Fibroblast of skin of left quadriceps (primary cell): ENCODE measurements around the gene LTBP2.

ENCODE experiments used
- DNase-seq, 2 experiments: peaks; one replicate each; pipeline ENCODE4 v3.0.0-alpha.2; 2013; ENCODE audit warnings: low read depth in 2 of 2

LTBP2 gene

GRCh38 chr14:74611650-74612349 lies at the start of gene LTBP2:
LTBP2 (minus strand) TSS chr14:74612237; CDS start chr14:74611944, 293 bp downstream.
- DNase-seq, result no peak

DNA sequence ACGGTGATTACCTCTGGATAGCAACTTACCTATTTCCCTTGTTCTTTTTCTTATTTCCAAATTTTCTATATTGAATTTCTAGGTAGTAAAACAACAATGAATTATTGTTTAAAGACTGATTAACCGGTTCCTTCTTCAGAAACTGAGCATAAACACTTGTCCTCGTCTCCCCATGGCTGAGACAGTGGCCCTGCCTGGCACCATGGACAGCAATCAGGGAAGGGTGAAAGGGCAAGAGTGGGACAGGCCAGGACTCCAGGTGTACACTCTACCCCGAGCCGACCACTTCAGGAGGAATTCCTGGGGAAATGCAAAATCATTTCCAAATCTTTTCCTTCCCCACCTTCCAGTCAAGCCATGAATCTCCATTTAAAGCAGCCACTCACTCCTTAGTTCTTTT lies 48.8 kb upstream of the LTBP2 start:
- no peak for DNase-seq

DNA sequence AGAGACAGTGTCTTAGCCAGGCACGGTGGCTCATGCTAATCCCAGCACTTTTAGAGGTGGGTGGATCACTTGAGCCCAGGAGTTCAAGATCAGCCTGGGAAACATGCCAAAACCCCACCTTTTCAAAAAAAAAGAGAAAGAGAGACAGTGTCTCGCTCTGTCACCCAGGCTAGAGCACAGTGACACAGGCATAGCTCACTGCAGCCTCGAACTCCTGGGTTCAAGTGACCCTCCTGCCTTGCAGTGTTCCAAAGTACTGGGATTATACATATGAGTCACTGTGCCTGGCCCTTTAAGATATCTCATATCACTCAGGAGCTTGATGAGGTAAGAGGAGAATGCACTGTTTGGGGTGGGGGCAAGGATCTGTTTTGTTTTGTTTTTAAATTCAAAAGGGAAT lies 48.1 kb upstream of the LTBP2 start:
- no peak for DNase-seq

DNA sequence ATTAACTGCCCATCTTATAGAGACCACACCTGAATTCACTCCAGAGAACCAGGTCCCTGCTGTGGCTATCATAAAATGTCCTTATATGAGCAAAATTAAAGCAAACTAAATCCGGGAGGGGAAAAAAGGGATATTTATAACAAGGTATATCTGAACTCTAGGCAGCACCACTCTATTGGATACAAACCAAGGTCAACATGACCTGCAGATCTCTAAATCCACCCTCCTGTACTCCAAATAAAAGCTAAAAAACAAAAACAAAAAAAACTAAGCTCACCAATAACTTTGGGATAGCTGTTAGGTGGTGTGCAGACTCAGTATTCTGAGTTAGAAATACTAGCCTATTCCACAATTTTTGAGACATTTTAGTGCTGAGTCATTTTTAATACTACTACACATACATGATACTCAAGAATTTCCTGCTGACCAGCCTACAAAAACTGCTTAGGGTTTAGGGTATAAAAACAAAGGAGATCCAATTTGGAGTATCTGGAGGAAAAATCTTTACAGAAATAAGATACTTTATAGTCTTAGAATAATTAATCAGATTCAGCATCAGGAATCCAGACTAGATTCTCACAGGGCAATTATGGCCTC lies 46.6 kb upstream of the LTBP2 start:
- peak; percentile 52 to 57 for DNase-seq

GRCh38 chr14:74656964-74657363 lies 44.9 kb upstream of the LTBP2 start:
- DNase-seq, result no peak

GRCh38 chr14:74655599-74656395 lies 43.8 kb upstream of the LTBP2 start:
- DNase-seq, result peak; percentile 67 to 71

DNA sequence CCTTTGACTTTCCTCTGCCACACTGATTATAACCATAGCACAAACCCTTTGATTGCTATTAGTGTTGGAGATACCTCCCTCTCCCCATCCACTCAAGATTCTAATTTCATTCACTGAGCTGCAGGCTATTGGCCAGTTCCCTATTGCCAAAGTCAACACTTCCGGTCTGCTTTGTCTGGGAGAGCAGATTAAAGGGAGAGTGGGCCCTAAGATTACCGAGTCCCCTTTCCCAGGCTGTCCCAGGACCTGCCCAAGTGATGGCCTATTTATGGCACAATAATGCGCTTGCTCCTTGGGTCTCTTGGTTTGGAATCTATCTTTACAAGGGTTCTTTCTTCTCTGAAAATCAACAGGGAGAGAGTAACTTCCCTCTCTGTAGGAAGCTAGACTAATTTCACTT lies 42.9 kb upstream of the LTBP2 start:
- DNase-seq, result no peak

DNA sequence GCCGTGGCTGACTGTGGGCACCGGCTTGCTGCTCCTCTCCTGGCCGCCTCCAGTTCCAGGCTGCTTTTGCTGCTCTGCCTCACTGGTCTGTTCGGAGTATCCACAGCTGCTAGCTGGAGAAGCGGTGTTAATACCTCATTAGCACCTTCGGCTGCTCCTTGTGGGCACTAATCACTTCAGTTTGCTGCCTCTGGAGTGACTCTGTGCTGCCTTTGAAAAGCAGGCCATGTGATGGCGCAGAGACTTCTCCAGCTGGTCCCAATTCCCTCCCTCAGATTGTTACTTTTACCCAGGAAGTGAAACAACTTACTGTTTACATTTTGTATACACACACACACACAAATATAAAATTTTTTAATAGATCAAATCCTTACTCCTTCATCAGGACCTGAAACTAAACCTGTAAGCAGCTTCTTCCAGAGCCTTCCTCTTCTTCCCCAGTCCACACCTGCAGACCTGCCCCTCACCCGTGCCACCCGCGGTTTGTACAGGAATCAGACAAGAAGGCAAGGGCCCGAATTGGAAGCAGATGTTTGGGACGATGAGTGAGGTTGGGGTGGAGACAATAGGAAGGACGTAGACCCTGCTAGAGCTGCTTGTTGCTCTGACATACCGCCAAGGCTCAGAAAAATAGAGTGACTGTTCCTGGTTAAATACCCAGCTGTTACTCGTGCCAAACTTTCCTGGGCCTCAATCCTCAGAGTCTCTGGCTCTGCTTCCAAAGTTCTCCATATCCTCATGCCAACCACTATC lies 41.5 kb upstream of the LTBP2 start:
- DNase-seq, result peak; percentile 75 to 78

GRCh38 chr14:74652541-74652940 lies 40.5 kb upstream of the LTBP2 start:
- DNase-seq, result no peak

DNA sequence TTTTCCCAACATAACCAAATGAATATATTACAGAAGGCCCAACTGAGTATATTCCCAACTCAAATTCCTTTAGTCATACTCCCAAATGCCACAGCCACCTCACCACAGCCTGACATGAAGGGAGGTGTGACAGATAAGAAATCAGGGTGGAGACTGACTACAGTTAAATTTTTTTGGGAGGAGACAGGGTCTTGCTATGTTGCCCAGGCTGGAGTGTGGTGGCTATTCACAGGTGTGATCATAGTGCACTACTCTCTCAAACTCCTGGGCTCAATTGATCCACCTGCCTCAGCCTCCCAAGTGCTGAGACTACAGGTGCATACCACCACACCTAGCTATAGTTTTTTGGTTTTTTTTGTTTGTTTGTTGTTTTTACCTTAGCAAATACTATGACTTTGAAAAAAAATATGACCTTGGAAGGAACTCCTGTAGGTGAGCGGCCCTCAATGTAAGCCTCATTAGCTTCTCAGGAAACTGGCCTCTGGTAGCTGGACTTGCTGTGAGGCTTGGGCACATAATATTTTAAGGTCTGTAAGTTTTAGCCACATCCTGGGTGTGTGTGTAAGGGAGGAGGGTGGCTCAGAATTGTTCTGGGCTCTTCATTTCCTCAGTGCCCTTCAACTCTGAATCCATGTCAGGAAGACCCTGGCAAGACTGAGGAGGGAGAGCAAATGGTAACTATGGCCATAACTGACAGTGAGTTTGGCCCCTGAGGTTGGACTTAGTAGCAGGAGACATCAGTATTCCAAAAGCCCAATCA lies 39.1 kb upstream of the LTBP2 start:
- DNase-seq, result no peak

GRCh38 chr14:74649673-74650072 lies 37.6 kb upstream of the LTBP2 start:
- no peak for DNase-seq

DNA sequence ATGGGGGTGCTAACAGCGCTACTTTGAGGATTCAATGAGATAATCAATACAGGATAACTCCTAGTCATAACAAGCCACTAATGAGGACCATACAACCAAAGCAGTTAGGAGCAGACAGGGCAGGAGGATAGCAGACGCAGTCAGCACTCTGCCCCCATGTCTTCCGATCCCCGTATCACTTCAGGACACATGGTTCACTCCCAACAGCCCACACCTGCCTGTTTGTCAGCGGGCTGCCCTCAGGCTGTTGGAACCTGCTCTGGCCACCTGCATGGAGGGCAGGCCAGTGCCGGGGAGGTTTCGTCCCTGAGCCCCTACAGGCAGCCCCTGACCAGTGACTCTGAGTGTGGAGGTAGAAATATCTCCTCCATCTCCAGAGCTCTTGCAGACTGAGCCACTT lies 37.1 kb upstream of the LTBP2 start:
- DNase-seq, result no peak

DNA sequence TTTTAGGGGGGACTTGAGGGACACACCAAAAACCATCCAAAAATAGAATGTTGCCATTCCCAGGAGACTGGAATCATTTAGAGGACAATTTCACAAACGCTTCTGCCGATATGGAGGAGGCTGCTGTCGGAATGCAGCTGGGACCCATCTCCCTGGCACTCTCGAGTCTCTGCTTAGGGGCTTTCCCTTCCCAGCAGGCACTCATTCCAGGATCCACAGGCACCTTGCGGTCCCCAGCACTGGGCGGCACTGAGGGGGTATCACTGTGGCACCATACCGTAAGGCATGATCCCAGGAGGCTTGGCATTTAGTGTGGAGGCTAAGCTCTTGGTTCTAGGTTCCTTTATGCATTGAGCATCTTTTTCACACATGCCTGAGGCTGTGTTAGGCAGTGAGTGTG lies 36.6 kb upstream of the LTBP2 start:
- DNase-seq, result no peak

- no peak for DNase-seq
These were observed 35.8 kb upstream of the LTBP2 start for GRCh38 chr14:74647678-74648461.

- DNase-seq, result peak; percentile 69
These were observed 35.1 kb upstream of the LTBP2 start for GRCh38 chr14:74647061-74647677.

DNA sequence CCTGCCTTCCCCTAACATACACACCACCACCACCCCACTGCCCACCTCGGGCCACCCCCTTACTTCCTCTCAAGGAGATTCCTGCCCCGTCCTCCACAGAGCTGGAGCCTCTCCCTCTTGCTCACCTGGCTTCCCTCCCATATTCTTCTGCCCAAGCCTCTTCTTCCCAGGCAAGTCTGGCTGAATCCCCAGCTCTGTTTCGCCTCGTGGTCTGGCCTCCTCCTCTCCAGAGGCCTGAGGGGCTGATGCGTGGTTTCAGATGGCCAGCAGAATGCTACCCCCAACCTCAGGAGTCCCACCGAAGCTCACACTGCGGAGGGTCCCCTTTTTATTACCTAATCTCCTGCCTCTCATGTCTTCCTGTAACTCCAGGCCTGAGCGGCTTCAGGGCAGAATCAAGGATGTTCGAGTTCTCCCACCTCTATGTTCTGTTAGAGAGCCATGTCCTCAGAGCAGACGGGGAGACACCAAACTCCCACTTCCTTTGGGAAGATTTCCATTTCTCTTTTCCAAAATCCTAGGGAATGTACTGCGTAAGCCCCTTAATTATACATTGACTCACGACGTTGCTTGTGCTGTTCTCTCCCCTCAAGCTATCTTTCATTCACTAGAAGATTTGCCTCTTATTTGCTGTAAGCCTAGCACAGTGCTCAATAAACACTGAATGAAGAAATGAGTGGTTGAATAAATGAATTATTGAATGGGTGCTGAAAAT lies 33.9 kb upstream of the LTBP2 start:
- DNase-seq, result no peak

DNA sequence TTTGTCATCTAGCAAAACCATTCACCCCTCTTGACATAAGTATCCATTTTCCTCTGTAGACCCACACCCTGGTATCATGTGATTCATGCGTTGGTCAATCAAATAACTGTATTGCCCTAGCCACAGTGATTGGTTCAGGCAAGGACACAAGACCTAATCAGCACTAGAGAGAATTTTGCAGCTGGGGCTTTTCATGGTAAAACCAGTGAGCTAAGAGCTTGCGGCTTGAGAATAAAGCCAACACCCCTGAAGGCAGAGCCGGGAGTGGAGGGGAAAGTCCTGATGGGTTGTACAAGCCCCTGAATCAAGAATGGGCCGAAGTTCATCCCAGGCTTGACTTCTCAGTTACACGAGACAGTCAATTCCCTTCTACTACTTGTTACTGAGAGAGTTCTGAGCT lies 33.2 kb upstream of the LTBP2 start:
- no peak for DNase-seq

DNA sequence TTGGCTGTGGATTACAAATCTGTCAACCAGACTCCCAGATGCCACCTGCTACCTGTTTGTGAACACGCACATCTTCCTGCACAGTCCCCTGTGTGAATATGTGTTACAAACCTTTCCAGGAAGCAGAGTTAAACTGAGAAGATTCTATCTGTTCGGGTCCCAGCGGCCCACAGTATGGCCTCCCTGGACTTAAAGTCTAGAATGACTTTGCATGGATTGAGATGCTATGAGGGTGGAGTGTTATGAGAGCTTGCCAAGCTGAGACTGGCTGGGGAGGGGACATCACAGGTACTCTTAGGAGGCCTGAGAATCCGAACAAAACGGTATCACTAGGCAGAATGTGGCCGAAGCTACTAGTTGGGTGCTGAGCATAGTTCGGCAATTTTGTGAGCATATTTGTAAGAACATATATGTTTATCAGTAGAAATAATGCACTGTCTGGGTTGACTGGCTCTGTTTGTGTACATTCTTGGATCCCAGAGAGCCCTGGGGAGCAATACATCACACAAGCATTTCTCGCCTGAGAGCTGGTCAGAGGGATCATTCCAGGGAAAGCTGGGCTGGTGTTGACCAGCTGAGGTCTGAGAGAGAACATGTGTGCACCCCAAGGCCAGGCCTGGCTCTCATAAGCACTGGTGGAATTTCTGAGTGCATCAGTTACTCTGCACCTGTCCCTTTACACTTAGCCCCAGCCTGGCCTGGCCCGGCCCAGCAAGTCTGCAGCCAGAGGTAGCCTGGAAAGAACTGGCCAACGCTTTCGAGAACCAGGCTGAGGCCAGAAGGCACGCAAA lies 29.8 kb upstream of the LTBP2 start:
- no peak for DNase-seq

- DNase-seq, result no peak
These were observed 26.9 kb upstream of the LTBP2 start for GRCh38 chr14:74638966-74639365.
